GM15510 (cell line): Measurements from ENCODE around the gene MICB.

Experiments
- POLR2A ChIP-seq: IDR thresholded peaks from 3 replicates; pipeline ENCODE4 v1.6.1; 2011; ENCODE audit warnings: borderline replicate concordance; ENCODE audit not compliant: insufficient read length; ENCODE audit errors: extremely low read depth

MICB gene

GRCh38 chr6:31497531-31498476, at the start of gene MICB:
MICB (plus strand) TSS chr6:31498145; CDS start chr6:31498194, 49 bp downstream.
- TF ChIP-seq POLR2A: peak; percentile 67

- TF ChIP-seq POLR2A: no peak
Observed at GRCh38 chr6:31450751-31451150, 47.2 kb upstream of the MICB start.

GRCh38 chr6:31452859-31453258, 45.1 kb upstream of the MICB start:
- no peak for TF ChIP-seq POLR2A

GRCh38 chr6:31453259-31453658, 44.7 kb upstream of the MICB start:
- no peak for TF ChIP-seq POLR2A

- no peak for TF ChIP-seq POLR2A
Observed at GRCh38 chr6:31460361-31461025, 37.5 kb upstream of the MICB start.

GRCh38 chr6:31462026-31462963, 35.6 kb upstream of the MICB start:
- TF ChIP-seq POLR2A: no peak

GRCh38 chr6:31462964-31463870, 34.7 kb upstream of the MICB start:
- TF ChIP-seq POLR2A: peak; percentile 77

- no peak for TF ChIP-seq POLR2A
Observed at GRCh38 chr6:31464252-31465184, 33.4 kb upstream of the MICB start.

GRCh38 chr6:31465185-31465536, 32.8 kb upstream of the MICB start:
- no peak for TF ChIP-seq POLR2A

- no peak for TF ChIP-seq POLR2A
Observed at GRCh38 chr6:31465718-31466117, 32.2 kb upstream of the MICB start.

- peak; percentile 13 for TF ChIP-seq POLR2A
Observed at GRCh38 chr6:31466466-31466865, 31.5 kb upstream of the MICB start.

GRCh38 chr6:31467151-31467550, 30.8 kb upstream of the MICB start:
- TF ChIP-seq POLR2A: no peak

GRCh38 chr6:31468311-31468710, 29.6 kb upstream of the MICB start:
- no peak for TF ChIP-seq POLR2A
